GM19043 (cell line): ENCODE results near the gene NCAPD3.
A peak's percentile ranks its signal among the peaks of the same experiment; 100 is the strongest.
"Not testable (repeated sequence)": the region's sequence is repeated elsewhere in the genome, so short reads cannot be mapped to it uniquely, and the experiment has no call there.

Source experiments
- ATAC-seq: cut with Tn5 transposase; IDR thresholded peaks from one replicate; pipeline ENCODE4 v1.9.1; 2021; ENCODE audit warnings: low read depth; ENCODE audit not compliant: unreplicated experiment

NCAPD3 gene

GRCh38 chr11:134223836-134224709 is at the start of gene NCAPD3, which contains the start of gene VPS26B:
TSS of gene NCAPD3 (minus strand) at chr11:134223967. CDS start at chr11:134223926, 41 bp downstream.
TSS of gene VPS26B (plus strand) at chr11:134224671. CDS start at chr11:134225123, 452 bp downstream.
- peak; percentile 75 for ATAC-seq

GRCh38 chr11:134273317-134273712 is 49.5 kb upstream of the NCAPD3 start:
- no peak for ATAC-seq

GRCh38 chr11:134272381-134273316 is 48.9 kb upstream of the NCAPD3 start:
- ATAC-seq = no peak

GRCh38 chr11:134271978-134272377 is 48.2 kb upstream of the NCAPD3 start:
- ATAC-seq = no peak

GRCh38 chr11:134270250-134270714 is 46.5 kb upstream of the NCAPD3 start:
- ATAC-seq = no peak

- ATAC-seq = no peak
Measured at GRCh38 chr11:134267966-134268365, 44.2 kb upstream of the NCAPD3 start.

GRCh38 chr11:134267461-134267860 is 43.7 kb upstream of the NCAPD3 start:
- no peak for ATAC-seq

GRCh38 chr11:134266841-134267251 is 43.1 kb upstream of the NCAPD3 start:
- no peak for ATAC-seq

GRCh38 chr11:134266440-134266839 is 42.7 kb upstream of the NCAPD3 start:
- ATAC-seq = no peak

- ATAC-seq = no peak
Measured at GRCh38 chr11:134264966-134265764, 41.4 kb upstream of the NCAPD3 start.

GRCh38 chr11:134261626-134262488 is 38.1 kb upstream of the NCAPD3 start:
- no peak for ATAC-seq

- no peak for ATAC-seq
Measured at GRCh38 chr11:134260983-134261382, 37.2 kb upstream of the NCAPD3 start.

GRCh38 chr11:134260503-134260902 is 36.7 kb upstream of the NCAPD3 start:
- ATAC-seq = no peak

- no peak for ATAC-seq
Measured at GRCh38 chr11:134258577-134258976, 34.8 kb upstream of the NCAPD3 start.

GRCh38 chr11:134257101-134257500 is 33.3 kb upstream of the NCAPD3 start:
- ATAC-seq = no peak

GRCh38 chr11:134255184-134255561 is 31.4 kb upstream of the NCAPD3 start:
- ATAC-seq = not testable (repeated sequence)

- ATAC-seq = no peak
Measured at GRCh38 chr11:134254433-134255183, 30.8 kb upstream of the NCAPD3 start.

- ATAC-seq = peak; percentile 99
Measured at GRCh38 chr11:134253188-134253993, 29.6 kb upstream of the NCAPD3 start, which contains the start of the genes ACAD8 and THYN1. TSS of gene ACAD8 (plus strand) at chr11:134253568. CDS start at chr11:134253601, 33 bp downstream. TSS of gene THYN1 (minus strand) at chr11:134253352. CDS start at chr11:134252882, 470 bp downstream.
